Nephron progenitor cell (in vitro differentiated cells): Measurements from ENCODE around the gene GABRG3.

ENCODE experiments used
- DNase-seq: peaks from one replicate; pipeline ENCODE4 v3.0.0; 2021
- H3K27ac Mint-ChIP-seq: 2 replicates; pipeline ENCODE4 v1.8.0; 2021; ENCODE audit warnings: mild to moderate bottlenecking, moderate library complexity, mixed read lengths
- H3K27me3 Mint-ChIP-seq: 2 replicates; pipeline ENCODE4 v1.8.0; 2021; ENCODE audit warnings: mild to moderate bottlenecking, low read depth, mixed read lengths; ENCODE audit not compliant: poor library complexity
- H3K36me3 Mint-ChIP-seq: 2 replicates; pipeline ENCODE4 v1.8.0; 2021; ENCODE audit warnings: low read depth, mixed read lengths
- H3K4me1 Mint-ChIP-seq: 2 replicates; pipeline ENCODE4 v1.8.0; 2021; ENCODE audit warnings: mixed read lengths
- H3K4me3 Mint-ChIP-seq: 2 replicates; pipeline ENCODE4 v1.8.0; 2021; ENCODE audit warnings: mild to moderate bottlenecking, moderate library complexity, mixed read lengths
- H3K9me3 Mint-ChIP-seq: 2 replicates; pipeline ENCODE4 v1.8.0; 2021; ENCODE audit warnings: mild to moderate bottlenecking, moderate library complexity, mixed read lengths
- CTCF ChIP-seq: fragments of 200-600 bp; sonication (generic); IDR thresholded peaks from 2 replicates; pipeline ENCODE4 v1.5.0; 2021; ENCODE audit warnings: antibody characterized with exemption

Gene GABRG3

GRCh38 chr15:26935322-26935721 is 35.7 kb upstream of the GABRG3 start:
- DNase-seq: no peak
- no peaks in the 10 kb centered on the region for H3K36me3 Mint-ChIP-seq
- H3K9me3 Mint-ChIP-seq: peaks cover 5% of the 10 kb centered on the region
- H3K27ac Mint-ChIP-seq: no peak overlapping the region
- H3K4me1 Mint-ChIP-seq: peaks cover 28% of the 10 kb centered on the region
- peaks cover 11% of the 10 kb centered on the region for H3K27me3 Mint-ChIP-seq
- TF ChIP-seq CTCF: no peak
- H3K4me3 Mint-ChIP-seq: no peak overlapping the region

- Mint-ChIP-seq H3K4me3 (no peak overlapping the region), H3K9me3 (peaks cover 4% of the 10 kb centered on the region), H3K4me1 (peaks cover 36% of the 10 kb centered on the region), H3K27me3 (peaks cover 5% of the 10 kb centered on the region), H3K27ac (no peak overlapping the region), H3K36me3 (no peaks in the 10 kb centered on the region)
- TF ChIP-seq CTCF: no peak
- DNase-seq: no peak
Measured at GRCh38 chr15:26936502-26936901, 34.5 kb upstream of the GABRG3 start.

DNA sequence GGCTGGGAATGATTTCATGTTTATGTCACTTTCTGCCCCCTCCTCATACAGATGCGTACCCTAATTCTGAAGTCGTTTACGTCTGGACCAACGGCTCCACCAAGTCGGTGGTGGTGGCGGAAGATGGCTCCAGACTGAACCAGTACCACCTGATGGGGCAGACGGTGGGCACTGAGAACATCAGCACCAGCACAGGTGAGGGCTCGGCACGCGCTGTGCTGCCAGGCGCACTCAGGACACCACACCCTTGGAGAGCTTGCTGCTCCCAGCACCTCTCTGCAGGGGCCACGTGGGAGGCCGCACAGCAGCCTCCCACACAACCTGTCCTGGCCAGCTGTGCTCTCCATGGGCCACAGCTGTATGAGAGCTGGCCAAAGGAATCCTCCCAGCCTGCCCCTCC is 33.8 kb upstream of the GABRG3 start:
- peaks cover 5% of the 10 kb centered on the region for H3K27me3 Mint-ChIP-seq
- DNase-seq: no peak
- peaks cover 39% of the 10 kb centered on the region for H3K4me1 Mint-ChIP-seq
- H3K27ac Mint-ChIP-seq: no peak overlapping the region
- H3K9me3 Mint-ChIP-seq: no peaks in the 10 kb centered on the region
- H3K36me3 Mint-ChIP-seq: no peaks in the 10 kb centered on the region
- no peak overlapping the region for H3K4me3 Mint-ChIP-seq
- no peak for TF ChIP-seq CTCF

- H3K27ac Mint-ChIP-seq: no peak overlapping the region
- H3K4me1 Mint-ChIP-seq: peaks cover 60% of the 10 kb centered on the region
- no peaks in the 10 kb centered on the region for H3K36me3 Mint-ChIP-seq
- no peak for DNase-seq
- H3K4me3 Mint-ChIP-seq: no peak overlapping the region
- H3K27me3 Mint-ChIP-seq: peaks cover 5% of the 10 kb centered on the region
- no peaks in the 10 kb centered on the region for H3K9me3 Mint-ChIP-seq
- no peak for TF ChIP-seq CTCF
Measured at GRCh38 chr15:26939398-26939797, 31.6 kb upstream of the GABRG3 start.

GRCh38 chr15:26941489-26941888 is 29.5 kb upstream of the GABRG3 start:
- no peaks in the 10 kb centered on the region for H3K9me3 Mint-ChIP-seq

More at GRCh38 chr15:26941489-26941888, 29.5 kb upstream of the GABRG3 start:
- no peak overlapping the region for H3K27ac Mint-ChIP-seq
- no peak for DNase-seq
- peaks cover 73% of the 10 kb centered on the region for H3K4me1 Mint-ChIP-seq
- peaks cover 12% of the 10 kb centered on the region for H3K27me3 Mint-ChIP-seq
- H3K4me3 Mint-ChIP-seq: no peak overlapping the region
- no peaks in the 10 kb centered on the region for H3K36me3 Mint-ChIP-seq
- TF ChIP-seq CTCF: no peak
